CD4-positive, CD25-positive, alpha-beta regulatory T cell (primary cell): Measurements from ENCODE around the gene GPR107. TPM values are rescaled to one million over a fixed set of nuclear protein-coding genes. Genes with fewer than 3 reads are reported as not detected.

Experiments
- ATAC-seq, 2 donors: fragments of 150-1000 bp; cut with Tn5 transposase; one replicate each; pipeline ENCODE4 v1.10.0; 2021; ENCODE audit warnings: low read depth in 2 of 2, moderate number of reproducible peaks in 2 of 2, moderate library complexity in 1 of 2
- DNase-seq, 3 donors: peaks; one replicate each; pipeline versions ENCODE4 v3.0.0 to v3.0.0-alpha.2; 2012 to 2022; ENCODE audit warnings: mixed read lengths in 1 of 3
- H3K27ac ChIP-seq: one replicate; pipeline ENCODE4 v1.7.0; 2013; ENCODE audit warnings: mild to moderate bottlenecking, low read length; ENCODE audit not compliant: insufficient read depth, poor library complexity, severe bottlenecking
- H3K27me3 ChIP-seq: one replicate; pipeline ENCODE4 v1.7.0; 2013; ENCODE audit warnings: low read length; ENCODE audit not compliant: control insufficient read depth, insufficient read depth
- H3K36me3 ChIP-seq: one replicate; pipeline ENCODE4 v1.7.0; 2013; ENCODE audit warnings: mild to moderate bottlenecking, low read length, moderate library complexity; ENCODE audit not compliant: control insufficient read depth, insufficient read depth
- H3K4me1 ChIP-seq: 2 replicates; pipeline ENCODE4 v1.7.0; 2013; ENCODE audit warnings: mild to moderate bottlenecking, low read length; ENCODE audit not compliant: insufficient read depth, control insufficient read depth, poor library complexity, severe bottlenecking
- H3K4me3 ChIP-seq: one replicate; pipeline ENCODE4 v1.7.0; 2013; ENCODE audit warnings: low read depth, mild to moderate bottlenecking, low read length, moderate library complexity
- H3K9me3 ChIP-seq, 2 experiments: 1 replicate in 1 of 2; 2 replicates in 1 of 2; pipeline ENCODE4 v1.7.0; 2013; ENCODE audit warnings: low read length in 2 of 2, mild to moderate bottlenecking in 1 of 2, moderate library complexity in 1 of 2; ENCODE audit not compliant: control insufficient read depth in 2 of 2
- H3K27ac Mint-ChIP-seq, 3 donors: one replicate each; pipeline ENCODE4 v1.8.0; 2020 to 2022; ENCODE audit warnings: mild to moderate bottlenecking in 3 of 3, mixed read lengths in 3 of 3, moderate library complexity in 2 of 3
- H3K27me3 Mint-ChIP-seq: one replicate; pipeline ENCODE4 v1.8.0; 2022; ENCODE audit warnings: mild to moderate bottlenecking, mixed read lengths
- H3K36me3 Mint-ChIP-seq: one replicate; pipeline ENCODE4 v1.8.0; 2020; ENCODE audit warnings: mixed read lengths
- H3K4me1 Mint-ChIP-seq, 4 donors: one replicate each; pipeline ENCODE4 v1.8.0; 2020 to 2022; ENCODE audit warnings: mixed read lengths in 4 of 4, mild to moderate bottlenecking in 1 of 4
- H3K4me3 Mint-ChIP-seq, 4 donors: one replicate each; pipeline ENCODE4 v1.8.0; 2020 to 2022; ENCODE audit warnings: mild to moderate bottlenecking in 4 of 4, mixed read lengths in 4 of 4, moderate library complexity in 3 of 4
- H3K9me3 Mint-ChIP-seq, 7 donors: one replicate each; pipeline ENCODE4 v1.8.0; 2020 to 2022; ENCODE audit warnings: mixed read lengths in 7 of 7, mild to moderate bottlenecking in 3 of 7, moderate library complexity in 2 of 7
- polyA plus RNA-seq, 4 donors: library from polyadenylated mRNA; unstranded; fragments of 300-500 nt; fragmentation: Illumina TruSeq; gene quantifications; one replicate each; pipeline ENCODE4 v1.2.3, GENCODE V29; 2021
- total RNA-seq: library from RNA; stranded (reverse); gene quantifications from one replicate; pipeline ENCODE4 v1.2.3, GENCODE V29; 2022

Gene GPR107
- total and polyA plus RNA-seq, 5 donors from 2014 or later: 2.8 to 29.9 (median 3.3) TPM

DNA sequence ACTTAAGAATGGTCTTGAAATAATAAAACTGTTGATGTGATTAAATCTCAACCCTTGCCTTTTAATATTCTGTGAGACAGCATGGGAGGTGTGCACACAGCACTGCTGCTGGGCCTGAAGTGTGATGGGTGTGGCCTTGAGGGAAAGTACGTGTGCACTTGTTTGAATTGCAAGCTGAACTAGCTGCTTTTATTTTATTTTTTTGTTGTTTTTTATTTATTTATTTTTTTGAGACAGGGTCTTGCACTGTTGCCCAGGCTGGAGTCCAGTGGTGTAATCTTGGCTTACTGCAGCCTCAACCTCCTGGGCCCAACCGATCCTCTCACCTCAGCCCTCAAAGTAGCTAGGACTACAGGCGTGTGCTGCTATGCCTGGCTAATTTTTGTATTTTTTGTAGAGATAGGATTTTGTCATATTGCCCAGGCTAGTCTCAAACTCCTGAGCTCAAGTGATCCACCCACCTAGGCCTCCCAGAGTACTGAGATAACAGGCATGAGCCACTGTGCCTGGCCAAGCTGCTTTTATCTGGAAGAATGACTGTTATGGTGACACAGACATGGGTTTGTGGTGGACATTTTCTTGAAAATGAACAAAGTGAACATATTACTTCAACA is 58.9 kb downstream of the GPR107 start:
- Mint-ChIP-seq H3K4me3 (no peak overlapping the region), H3K27ac (no peak overlapping the region), H3K27me3 (no peaks in the 10 kb centered on the region), H3K9me3 (no peaks in the 10 kb centered on the region), H3K4me1 (peaks cover 3 to 14% (median 6%) of the 10 kb centered on the region in 4 donors), H3K36me3 (peaks cover 22% of the 10 kb centered on the region)
- no peaks in the 10 kb centered on the region for H3K9me3 ChIP-seq
- peaks cover 35% of the 10 kb centered on the region for H3K36me3 ChIP-seq
- H3K4me1 ChIP-seq: peaks cover 2% of the 10 kb centered on the region
- ATAC-seq (no peak), DNase-seq (no peak)
- H3K27ac ChIP-seq: no peak overlapping the region
- H3K4me3 ChIP-seq: no peak overlapping the region
- H3K27me3 ChIP-seq: no peaks in the 10 kb centered on the region

DNA sequence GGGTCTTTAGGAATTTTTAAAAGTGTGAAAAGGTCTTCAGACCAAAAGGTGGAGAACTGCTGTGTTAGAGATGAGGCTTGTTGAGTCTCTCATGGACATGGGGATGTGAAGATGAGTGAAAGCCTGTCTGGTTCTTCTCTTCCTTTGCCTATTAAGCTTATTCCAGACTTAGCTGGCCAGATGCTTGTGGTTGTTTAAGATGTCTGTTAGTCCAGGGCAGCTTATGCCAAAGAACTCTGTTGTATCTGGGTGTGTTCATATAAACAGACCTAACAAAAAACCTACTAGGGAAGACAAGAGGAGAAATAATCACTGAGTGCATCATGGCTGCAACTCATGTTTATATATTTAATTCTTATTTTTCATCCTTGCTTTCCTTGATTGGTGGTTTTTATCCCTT is 61.0 kb downstream of the GPR107 start:
- H3K36me3 Mint-ChIP-seq: peaks cover 24% of the 10 kb centered on the region
- H3K4me1 Mint-ChIP-seq: peaks cover 0 to 11% (median 6%) of the 10 kb centered on the region in 4 donors

DNA sequence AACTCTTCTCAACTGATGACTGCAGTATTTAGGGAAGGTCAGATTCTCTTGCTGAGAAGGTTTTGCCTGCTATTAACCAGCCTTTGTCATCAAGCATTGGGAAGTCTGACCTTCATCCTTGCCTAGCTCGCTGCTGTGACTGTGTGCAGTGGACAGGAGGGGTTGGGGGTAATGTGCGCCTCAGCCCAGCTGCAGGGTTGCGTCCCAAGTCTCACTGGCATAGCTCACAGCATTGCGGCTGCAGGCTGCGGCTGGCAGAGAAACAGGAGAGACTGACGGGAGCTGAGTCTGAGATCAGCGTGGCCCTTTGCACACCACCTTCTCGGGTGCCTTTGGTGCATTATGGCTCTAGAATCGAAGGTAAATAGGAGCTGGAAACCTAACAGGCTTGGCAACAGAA is 62.6 kb downstream of the GPR107 start:
- H3K9me3 Mint-ChIP-seq: no peaks in the 10 kb centered on the region

More for the DNA sequence above, 61.0 kb downstream of the GPR107 start:
- Mint-ChIP-seq H3K9me3 (no peaks in the 10 kb centered on the region), H3K4me3 (no peak overlapping the region), H3K27ac (no peak overlapping the region), H3K27me3 (no peaks in the 10 kb centered on the region)
- Histone ChIP-seq H3K4me3 (no peak overlapping the region), H3K9me3 (no peaks in the 10 kb centered on the region), H3K27me3 (no peaks in the 10 kb centered on the region), H3K4me1 (no peaks in the 10 kb centered on the region), H3K36me3 (peaks cover 31% of the 10 kb centered on the region), H3K27ac (no peak overlapping the region)
- ATAC-seq (no peak), DNase-seq (no peak)

DNA sequence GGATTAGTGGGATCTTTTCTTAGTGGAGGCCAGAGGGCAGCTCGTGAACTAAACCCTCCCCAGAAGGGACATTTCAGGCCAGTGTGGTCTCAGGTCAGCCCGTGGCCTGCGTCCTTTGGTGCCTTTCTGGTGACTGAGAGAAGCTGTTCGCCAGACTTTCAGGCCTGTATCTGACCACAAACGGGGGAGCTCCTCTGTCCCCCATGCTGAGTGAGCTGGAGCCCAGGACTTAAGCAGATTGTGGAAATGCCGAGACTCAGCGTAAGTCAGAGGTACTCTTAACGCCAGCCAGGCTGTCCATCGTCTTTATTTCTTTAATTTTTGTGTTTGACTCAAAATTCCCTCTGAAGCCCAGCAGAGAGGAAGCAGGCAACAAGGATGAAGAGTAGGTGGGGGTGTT is 63.7 kb downstream of the GPR107 start:
- DNase-seq (no peak), ATAC-seq (no peak)
- no peak overlapping the region for H3K4me3 Mint-ChIP-seq
- H3K4me1 Mint-ChIP-seq: peaks cover 0 to 4% (median 2%) of the 10 kb centered on the region in 4 donors
- Histone ChIP-seq H3K4me1 (no peaks in the 10 kb centered on the region), H3K27me3 (no peaks in the 10 kb centered on the region), H3K9me3 (no peaks in the 10 kb centered on the region), H3K27ac (no peak overlapping the region), H3K36me3 (peaks cover 26% of the 10 kb centered on the region), H3K4me3 (no peak overlapping the region)
- H3K27ac Mint-ChIP-seq: no peak overlapping the region
- H3K36me3 Mint-ChIP-seq: peaks cover 23% of the 10 kb centered on the region
- H3K27me3 Mint-ChIP-seq: no peaks in the 10 kb centered on the region
- no peaks in the 10 kb centered on the region for H3K9me3 Mint-ChIP-seq

More for the DNA sequence above, 62.6 kb downstream of the GPR107 start:
- DNase-seq: no peak
- Histone ChIP-seq H3K27me3 (no peaks in the 10 kb centered on the region), H3K27ac (no peak overlapping the region), H3K4me1 (no peaks in the 10 kb centered on the region), H3K4me3 (no peak overlapping the region), H3K36me3 (peaks cover 29% of the 10 kb centered on the region), H3K9me3 (no peaks in the 10 kb centered on the region)
- H3K27me3 Mint-ChIP-seq: no peaks in the 10 kb centered on the region
- H3K36me3 Mint-ChIP-seq: peaks cover 26% of the 10 kb centered on the region
- no peak overlapping the region for H3K27ac Mint-ChIP-seq
- no peak overlapping the region for H3K4me3 Mint-ChIP-seq
- peaks cover 0 to 8% (median 4%) of the 10 kb centered on the region in 4 donors for H3K4me1 Mint-ChIP-seq
- ATAC-seq: no peak

DNA sequence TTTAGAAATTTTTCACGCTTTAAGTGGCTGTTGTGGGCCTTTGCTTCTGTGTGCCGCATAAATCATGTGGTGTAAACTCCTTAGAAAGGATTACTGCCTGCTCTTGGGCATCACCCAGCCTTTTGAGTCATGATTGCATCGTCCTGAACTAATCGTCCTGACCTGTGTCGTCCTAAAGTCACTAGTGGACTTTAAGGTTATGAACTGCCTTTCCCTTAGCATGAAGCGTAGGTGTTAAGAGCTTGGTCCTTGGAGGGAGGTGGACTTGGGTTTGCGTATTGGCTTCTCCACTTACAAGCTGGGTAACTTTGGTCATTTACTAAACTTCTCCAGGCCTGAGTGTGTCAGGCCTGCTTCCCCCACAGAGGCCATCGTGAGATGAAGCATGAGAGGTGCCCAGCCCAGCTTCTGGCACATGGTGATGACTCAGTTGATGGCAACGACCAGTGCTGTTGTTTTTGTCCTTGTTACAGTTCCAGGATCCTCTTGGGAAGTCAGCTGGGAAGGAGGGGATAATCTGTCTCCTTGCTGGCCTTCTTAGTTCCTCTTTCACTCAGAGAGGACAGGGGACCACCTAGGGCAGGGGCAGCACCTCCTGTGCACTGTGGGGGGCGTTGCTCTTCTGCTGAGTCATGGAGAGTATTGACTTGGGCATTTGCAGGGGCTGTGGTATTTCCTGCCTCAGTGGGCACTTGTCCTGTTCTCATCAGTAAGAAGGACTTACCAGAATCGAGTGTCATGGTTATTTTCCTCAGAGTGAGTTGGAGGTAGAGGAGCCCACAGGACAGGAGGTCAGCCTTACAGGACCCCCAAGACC is 64.3 kb downstream of the GPR107 start:
- DNase-seq (no peak), ATAC-seq (no peak)
- H3K4me3 Mint-ChIP-seq: no peak overlapping the region
- H3K36me3 Mint-ChIP-seq: peaks cover 23% of the 10 kb centered on the region
- no peak overlapping the region for H3K27ac Mint-ChIP-seq
- Histone ChIP-seq H3K9me3 (no peaks in the 10 kb centered on the region), H3K36me3 (peaks cover 24% of the 10 kb centered on the region), H3K27ac (no peak overlapping the region), H3K27me3 (no peaks in the 10 kb centered on the region), H3K4me3 (no peak overlapping the region), H3K4me1 (no peaks in the 10 kb centered on the region)
- H3K27me3 Mint-ChIP-seq: no peaks in the 10 kb centered on the region
- H3K9me3 Mint-ChIP-seq: no peaks in the 10 kb centered on the region
- H3K4me1 Mint-ChIP-seq: peaks cover 0 to 4% (median 2%) of the 10 kb centered on the region in 4 donors

DNA sequence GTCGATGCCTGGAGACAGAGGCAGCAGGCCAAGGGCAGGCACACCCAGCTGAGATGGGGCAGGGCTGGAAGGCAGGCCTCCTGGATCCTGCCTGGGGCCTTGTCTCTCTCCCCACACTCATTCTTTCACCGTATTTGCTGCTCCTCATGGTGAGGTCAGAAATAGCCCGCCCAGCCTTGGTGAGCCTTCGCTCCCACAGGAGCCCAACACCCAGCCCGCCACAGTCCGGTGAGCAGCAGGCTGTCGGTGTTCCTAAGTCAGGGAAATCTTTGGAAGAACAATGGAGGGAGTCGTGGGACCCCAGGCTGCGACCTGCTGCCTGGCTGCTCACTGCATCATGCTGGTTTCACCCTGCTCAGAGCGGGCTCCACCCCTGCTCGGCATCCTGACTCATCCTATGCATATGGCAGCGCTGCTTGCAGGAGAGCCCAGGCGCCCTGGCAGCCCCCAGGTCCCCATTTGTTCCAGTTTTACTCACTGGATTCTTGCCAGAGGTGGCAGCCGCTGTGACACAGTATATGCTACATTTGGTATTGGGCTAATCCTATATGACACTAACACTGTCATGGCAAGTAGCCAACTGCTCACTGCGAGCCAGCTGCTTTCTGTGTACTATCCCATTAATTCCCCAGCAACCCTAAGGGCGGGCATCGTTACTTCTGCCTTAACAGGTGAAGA is 65.3 kb downstream of the GPR107 start:
- no peaks in the 10 kb centered on the region for H3K9me3 ChIP-seq
- Mint-ChIP-seq H3K9me3 (no peaks in the 10 kb centered on the region), H3K4me1 (peaks cover 0 to 5% (median 2%) of the 10 kb centered on the region in 4 donors), H3K27me3 (no peaks in the 10 kb centered on the region), H3K27ac (peak overlapping the region in 2 of 3 donors; percentile 33 to 84), H3K36me3 (peaks cover 23% of the 10 kb centered on the region), H3K4me3 (no peak overlapping the region)
- H3K4me1 ChIP-seq: no peaks in the 10 kb centered on the region
- H3K4me3 ChIP-seq: no peak overlapping the region
- no peaks in the 10 kb centered on the region for H3K27me3 ChIP-seq
- ATAC-seq (no peak), DNase-seq (no peak)
- H3K27ac ChIP-seq: no peak overlapping the region
- H3K36me3 ChIP-seq: peaks cover 24% of the 10 kb centered on the region

DNA sequence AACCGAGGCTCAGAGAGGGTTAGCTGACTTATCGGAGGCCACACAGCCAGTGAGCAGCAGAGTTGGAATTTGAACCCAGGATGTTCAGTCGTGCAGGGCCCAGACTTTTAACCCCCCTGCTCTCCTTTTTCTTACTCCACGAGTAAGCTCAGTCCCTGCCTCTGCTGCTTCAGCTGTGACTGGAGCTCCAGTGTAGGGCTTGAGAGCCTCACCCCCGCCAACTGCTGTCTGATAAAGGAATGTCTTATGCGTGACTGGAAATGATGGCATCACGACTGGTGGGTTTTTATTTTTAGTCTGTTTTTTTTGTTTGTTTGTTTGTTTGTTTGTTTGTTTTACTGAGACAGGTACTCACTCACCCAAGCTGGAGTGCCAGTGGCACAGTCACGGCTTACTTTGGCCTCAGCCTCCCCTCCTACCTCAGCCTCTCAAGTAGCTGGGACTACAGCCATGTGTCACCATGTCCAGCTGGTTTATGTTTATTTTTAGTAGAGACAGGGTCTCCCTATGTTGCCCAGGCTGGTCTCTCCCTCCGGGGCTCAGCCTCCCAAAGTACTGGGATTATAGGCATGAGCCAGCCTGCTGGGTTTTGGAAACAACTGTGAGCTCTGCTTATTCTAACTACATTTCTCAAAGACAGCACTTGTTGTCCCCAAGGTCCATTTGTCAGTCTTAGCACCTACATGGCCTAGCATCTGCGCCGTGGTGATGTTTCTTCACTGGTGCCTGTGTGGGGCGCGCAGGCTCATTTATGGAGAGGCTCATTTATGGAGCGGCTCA is 66.0 kb downstream of the GPR107 start:
- Mint-ChIP-seq H3K9me3 (no peaks in the 10 kb centered on the region), H3K27me3 (no peaks in the 10 kb centered on the region), H3K4me3 (no peak overlapping the region), H3K27ac (peak overlapping the region in 1 of 3 donors; percentile 35), H3K4me1 (peaks cover 0 to 8% (median 5%) of the 10 kb centered on the region in 4 donors), H3K36me3 (peaks cover 23% of the 10 kb centered on the region)
- Histone ChIP-seq H3K4me3 (no peak overlapping the region), H3K9me3 (no peaks in the 10 kb centered on the region), H3K27ac (no peak overlapping the region), H3K4me1 (no peaks in the 10 kb centered on the region), H3K36me3 (peaks cover 27% of the 10 kb centered on the region), H3K27me3 (no peaks in the 10 kb centered on the region)
- no peak for ATAC-seq
- no peak for DNase-seq
